Brain microvascular endothelial cell (primary cell): Measurements from ENCODE around the gene CCT5.

Experiments used
- DNase-seq: peaks from one replicate; pipeline ENCODE4 v3.0.0-alpha.2; 2020
- H3K27ac ChIP-seq: fragments of 250-450 bp; sonication (Bioruptor Pico); 2 replicates; pipeline ENCODE4 v1.5.1; 2020; ENCODE audit warnings: mild to moderate bottlenecking, moderate library complexity
- H3K27me3 ChIP-seq: fragments of 250-450 bp; sonication (Bioruptor Pico); replicated peaks from 2 replicates; pipeline ENCODE4 v1.5.1; 2020; ENCODE audit warnings: mild to moderate bottlenecking
- H3K36me3 ChIP-seq: fragments of 250-450 bp; sonication (Bioruptor Pico); replicated peaks from 2 replicates; pipeline ENCODE4 v1.5.1; 2020; ENCODE audit warnings: mild to moderate bottlenecking
- H3K4me3 ChIP-seq: 2 replicates; pipeline ENCODE4 v1.5.1; 2011; ENCODE audit warnings: low read depth, mild to moderate bottlenecking, control low read depth, low read length, moderate library complexity
- CTCF ChIP-seq: IDR thresholded peaks from 2 replicates; pipeline ENCODE4 v1.5.1; 2011; ENCODE audit warnings: low read depth, mild to moderate bottlenecking, moderate library complexity, low read length, control low read depth, inconsistent platforms; ENCODE audit errors: missing control alignments
- in situ Hi-C: cut with HindIII; loops from 2 replicates; pipeline ENCODE4 v1.10.0; 2017; ENCODE audit warnings: low sequenced_read_pairs, low pct_ligation_motif_present

Gene CCT5

GRCh38 chr5:10214041-10214440 lies 36.0 kb upstream of the CCT5 start:
- no peak overlapping the region for H3K4me3 ChIP-seq
- no peak overlapping the region for H3K27ac ChIP-seq
- DNase-seq: no peak
- in situ Hi-C loops: no loop called here
- no peaks in the 10 kb centered on the region for H3K36me3 ChIP-seq
- no peak for TF ChIP-seq CTCF
- H3K27me3 ChIP-seq: no peaks in the 10 kb centered on the region

- in situ Hi-C loops: no loop called here
- Histone ChIP-seq H3K27me3 (no peaks in the 10 kb centered on the region), H3K36me3 (no peaks in the 10 kb centered on the region), H3K4me3 (no peak overlapping the region), H3K27ac (no peak overlapping the region)
- no peak for TF ChIP-seq CTCF
- DNase-seq: no peak
These were observed 34.7 kb upstream of the CCT5 start for GRCh38 chr5:10215366-10215765.

GRCh38 chr5:10216107-10216506 lies 34.0 kb upstream of the CCT5 start:
- no peak for DNase-seq
- H3K36me3 ChIP-seq: no peaks in the 10 kb centered on the region
- H3K27me3 ChIP-seq: no peaks in the 10 kb centered on the region
- in situ Hi-C loops: no loop called here
- TF ChIP-seq CTCF: no peak
- no peak overlapping the region for H3K27ac ChIP-seq
- no peak overlapping the region for H3K4me3 ChIP-seq

GRCh38 chr5:10218658-10219057 lies 31.4 kb upstream of the CCT5 start:
- Histone ChIP-seq H3K36me3 (no peaks in the 10 kb centered on the region), H3K4me3 (no peak overlapping the region), H3K27me3 (no peaks in the 10 kb centered on the region), H3K27ac (no peak overlapping the region)
- DNase-seq: no peak
- TF ChIP-seq CTCF: no peak
- in situ Hi-C loops: no loop called here

- TF ChIP-seq CTCF: no peak
- no peak for DNase-seq
- no peaks in the 10 kb centered on the region for H3K27me3 ChIP-seq
- no peak overlapping the region for H3K27ac ChIP-seq
- in situ Hi-C loops: no loop called here
- H3K36me3 ChIP-seq: no peaks in the 10 kb centered on the region
- no peak overlapping the region for H3K4me3 ChIP-seq
These were observed 31.0 kb upstream of the CCT5 start for GRCh38 chr5:10219068-10219467.

GRCh38 chr5:10220248-10220647 lies 29.8 kb upstream of the CCT5 start:
- H3K27ac ChIP-seq: no peak overlapping the region
- no peak overlapping the region for H3K4me3 ChIP-seq
- in situ Hi-C loops: no loop called here
- H3K27me3 ChIP-seq: no peaks in the 10 kb centered on the region
- no peaks in the 10 kb centered on the region for H3K36me3 ChIP-seq
- no peak for TF ChIP-seq CTCF
- DNase-seq: no peak
